ENCODE data around the gene COX5B. TPM values are rescaled to one million over a fixed set of nuclear protein-coding genes. Genes with fewer than 3 reads are reported as not detected.
A peak's percentile ranks its signal among the peaks of the same experiment; 100 is the strongest.

COX5B gene
- total and polyA plus RNA-seq, 9 of the 15 experiments (the other 6 are each of a cell fraction or from before 2014, with no cell fraction given): 154 to 1,424 (median 487) TPM

- no peak; a peak in 1 of 4 replicates for TF ChIP-seq FOXA3 (CRISPR knock-in tag; conservative IDR thresholded peaks at IDR 0.05 in 1 of 2, IDR thresholded peaks at IDR 0.05 in 1 of 2)
- TF ChIP-seq ZMIZ1 (IDR thresholded peaks at IDR 0.05; ENCODE audit: low read depth in 2 of 2, low read length in 2 of 2): peak in 1 of 2 experiments; percentile 43; a peak in 1 of 4 replicates
- TF ChIP-seq GTF2E2 (tag; IDR thresholded peaks at IDR 0.05): peak; percentile 96
- TF ChIP-seq XRCC5 (IDR thresholded peaks at IDR 0.05; ENCODE audit: low read depth, low read length): no peak
- no peak for TF ChIP-seq ATF3 (IDR thresholded peaks at IDR 0.05)
- TF ChIP-seq ATF3 (CRISPR knock-in tag; conservative IDR thresholded peaks at IDR 0.05): 0 out of 2 replicates have a peak, but pooled peaks have one; percentile 37
- peak in 1 of 2 experiments; percentile 61; a peak in 1 of 4 replicates for TF ChIP-seq NONO (IDR thresholded peaks at IDR 0.05; ENCODE audit: low read depth in 2 of 2, low read length in 1 of 2)
- TF ChIP-seq NR2C2 (CRISPR knock-in tag; IDR thresholded peaks at IDR 0.05): no peak
- TF ChIP-seq NR2C2 (tag; IDR thresholded peaks at IDR 0.05): peak; percentile 67; the same call in 1 of the 2 replicates
- peak; percentile 88 for TF ChIP-seq GABPB1 (CRISPR knock-in tag; IDR thresholded peaks at IDR 0.05)
- peak; percentile 92 for TF ChIP-seq POLR2AphosphoS5 (IDR thresholded peaks at IDR 0.05; ENCODE audit: control insufficient read depth, insufficient read depth, low read depth, low read length)
- TF ChIP-seq EZH2 (IDR thresholded peaks at IDR 0.05; ENCODE audit: borderline replicate concordance, low read depth, low read length): no peak
- TF ChIP-seq KLF1 (tag; IDR thresholded peaks at IDR 0.05): no peak
- peak; percentile 8; the same call in 1 of the 2 replicates for TF ChIP-seq ERF (CRISPR knock-in tag; IDR thresholded peaks at IDR 0.05)
- peak; percentile 61 for TF ChIP-seq L3MBTL2 (IDR thresholded peaks at IDR 0.05)
- peak; percentile 94 for TF ChIP-seq POLR2B (IDR thresholded peaks at IDR 0.05; ENCODE audit: low read depth, partially characterized antibody)
- TF ChIP-seq NEUROD1 (IDR thresholded peaks at IDR 0.05; ENCODE audit: borderline replicate concordance, low read depth, low read length, partially characterized antibody): peak; percentile 10
- peak; percentile 83; the same call in 1 of the 2 replicates for TF ChIP-seq POLR2AphosphoS2 (IDR thresholded peaks at IDR 0.05; ENCODE audit: low read length)
- TF ChIP-seq RBFOX2 (IDR thresholded peaks at IDR 0.05; ENCODE audit: low read depth, low read length): peak; percentile 98
- no peak for TF ChIP-seq PHF21A (IDR thresholded peaks at IDR 0.05; ENCODE audit: borderline replicate concordance, low read depth)
- no peak for TF ChIP-seq STAT5B (CRISPR knock-in tag; IDR thresholded peaks at IDR 0.05)
- TF ChIP-seq ILF3 (IDR thresholded peaks at IDR 0.05; ENCODE audit: borderline replicate concordance): no peak
- no peak for TF ChIP-seq BCL6 (CRISPR knock-in tag; IDR thresholded peaks at IDR 0.05)
- TF ChIP-seq ETV1 (tag; conservative IDR thresholded peaks at IDR 0.05; ENCODE audit: low read depth): 0 out of 2 replicates have a peak, but pooled peaks have one; percentile 17
Measured at GRCh38 chr2:97645695-97646629, at the start of gene COX5B (continued).

All from K562 (cell line).